Spleen (tissue), 7 donors: ENCODE results near the gene SHOX.

Experiments
- CTCF ChIP-seq, 11 experiments: fragments of 200-600 bp in 7 of 11; fragments of 450-650 bp in 4 of 11; sonication (generic) in 4 of 11; IDR thresholded peaks in 8 of 11; conservative IDR thresholded peaks in 3 of 11; 1 replicate in 7 of 11; 2 replicates in 4 of 11; pipeline versions ENCODE4 v1.4.0 to v1.8.0; 2016 to 2021; ENCODE audit warnings: antibody characterized with exemption in 11 of 11, inconsistent platforms in 4 of 11, mild to moderate bottlenecking in 1 of 11
- POLR2A ChIP-seq, 3 donors: fragments of 450-650 bp; IDR thresholded peaks; one replicate each; pipeline ENCODE4 v1.5.1; 2017; ENCODE audit warnings: antibody characterized with exemption in 3 of 3, mild to moderate bottlenecking in 1 of 3
- POLR2AphosphoS5 ChIP-seq, 3 donors: sonication (generic); formaldehyde crosslinking; IDR thresholded peaks; one replicate each; pipeline ENCODE4 v1.5.1; 2017; ENCODE audit warnings: antibody characterized with exemption in 3 of 3
- donor health status: DM: no; HTN: no; CAD: no; lungs with moderate emphysema.
- donor health status: DM: no; HTN: no; CAD: no.
- donor health status: DM: no; HTN: no; CAD: no.

GRCh38 chrX:635428-636090 is 5.0 kb downstream of the SHOX start:
- TF ChIP-seq CTCF (IDR thresholded peaks at IDR 0.05 in 8 of 11, conservative IDR thresholded peaks at IDR 0.05 in 3 of 11) (no peak), POLR2A (IDR thresholded peaks at IDR 0.05) (no peak), POLR2AphosphoS5 (IDR thresholded peaks at IDR 0.05) (no peak)
